Measurements from ENCODE around the gene GALNT2. TPM values are rescaled to one million over a fixed set of nuclear protein-coding genes. Genes with fewer than 3 reads are reported as not detected.
A peak's percentile ranks its signal among the peaks of the same experiment; 100 is the strongest.

Gene GALNT2
- polyA plus RNA-seq, 2 of the 4 experiments (the other 2 are of a cell fraction), result 66.9 to 114 TPM

DNA sequence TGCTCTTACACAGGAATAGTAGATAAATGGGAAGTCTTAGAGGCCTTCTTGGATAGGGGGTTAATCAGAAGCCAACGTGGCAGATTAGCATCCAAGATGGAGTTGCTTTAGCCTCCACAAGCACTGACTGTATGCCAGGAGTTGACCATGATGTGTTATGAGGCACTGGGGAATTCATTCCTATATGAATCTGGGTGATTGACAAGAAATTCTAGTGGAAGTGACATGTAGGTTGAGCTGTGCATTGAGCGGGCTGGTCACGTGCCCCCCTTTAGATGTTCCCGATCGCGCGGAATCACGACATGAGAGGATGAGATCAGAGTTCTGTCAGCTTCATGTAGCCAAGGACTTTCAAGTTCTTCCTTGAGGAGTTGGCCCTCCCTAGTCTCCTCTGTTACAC lies 31.7 kb downstream of the GALNT2 start:
- H3K9me3 ChIP-seq, result no peaks in the 10 kb centered on the region
- TF ChIP-seq, protein P1, sequence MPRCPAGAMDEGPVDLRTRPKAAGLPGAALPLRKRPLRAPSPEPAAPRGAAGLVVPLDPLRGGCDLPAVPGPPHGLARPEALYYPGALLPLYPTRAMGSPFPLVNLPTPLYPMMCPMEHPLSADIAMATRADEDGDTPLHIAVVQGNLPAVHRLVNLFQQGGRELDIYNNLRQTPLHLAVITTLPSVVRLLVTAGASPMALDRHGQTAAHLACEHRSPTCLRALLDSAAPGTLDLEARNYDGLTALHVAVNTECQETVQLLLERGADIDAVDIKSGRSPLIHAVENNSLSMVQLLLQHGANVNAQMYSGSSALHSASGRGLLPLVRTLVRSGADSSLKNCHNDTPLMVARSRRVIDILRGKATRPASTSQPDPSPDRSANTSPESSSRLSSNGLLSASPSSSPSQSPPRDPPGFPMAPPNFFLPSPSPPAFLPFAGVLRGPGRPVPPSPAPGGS (IDR thresholded peaks at IDR 0.05), result no peak
- TF ChIP-seq TFCP2L1 (CRISPR knock-in tag; IDR thresholded peaks at IDR 0.05) (no peak), NFE2L2 (conservative IDR thresholded peaks at IDR 0.05; ENCODE audit: low read length) (no peak), HOXA7 (CRISPR knock-in tag; IDR thresholded peaks at IDR 0.05) (no peak)
- TF ChIP-seq, protein P2, sequence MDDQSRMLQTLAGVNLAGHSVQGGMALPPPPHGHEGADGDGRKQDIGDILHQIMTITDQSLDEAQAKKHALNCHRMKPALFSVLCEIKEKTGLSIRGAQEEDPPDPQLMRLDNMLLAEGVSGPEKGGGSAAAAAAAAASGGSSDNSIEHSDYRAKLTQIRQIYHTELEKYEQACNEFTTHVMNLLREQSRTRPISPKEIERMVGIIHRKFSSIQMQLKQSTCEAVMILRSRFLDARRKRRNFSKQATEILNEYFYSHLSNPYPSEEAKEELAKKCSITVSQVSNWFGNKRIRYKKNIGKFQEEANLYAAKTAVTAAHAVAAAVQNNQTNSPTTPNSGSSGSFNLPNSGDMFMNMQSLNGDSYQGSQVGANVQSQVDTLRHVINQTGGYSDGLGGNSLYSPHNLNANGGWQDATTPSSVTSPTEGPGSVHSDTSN (IDR thresholded peaks at IDR 0.05), result no peak
- no peak overlapping the region for H3K4me3 ChIP-seq
- H3K27ac ChIP-seq, result no peak overlapping the region
- ATAC-seq (no peak), FAIRE-seq (no peak), DNase-seq (ENCODE audit: low read depth in 1 of 2, low spot score in 1 of 2) (no peak)
- ChIA-PET POLR2A (no interaction called here), CTCF (interaction anchor here (0.5 kb wide), 1 partner anchor 13 kb away, joined by 3 read pairs; no protein-coding TSS in a partner anchor)
- peaks cover 32% of the 10 kb centered on the region for H3K4me1 ChIP-seq
- no peak overlapping the region for H3K4me2 ChIP-seq
- 89% methylated on average over 8 of the region's 8 CpGs for WGBS (ENCODE audit: missing lambda C conversion rate)

DNA sequence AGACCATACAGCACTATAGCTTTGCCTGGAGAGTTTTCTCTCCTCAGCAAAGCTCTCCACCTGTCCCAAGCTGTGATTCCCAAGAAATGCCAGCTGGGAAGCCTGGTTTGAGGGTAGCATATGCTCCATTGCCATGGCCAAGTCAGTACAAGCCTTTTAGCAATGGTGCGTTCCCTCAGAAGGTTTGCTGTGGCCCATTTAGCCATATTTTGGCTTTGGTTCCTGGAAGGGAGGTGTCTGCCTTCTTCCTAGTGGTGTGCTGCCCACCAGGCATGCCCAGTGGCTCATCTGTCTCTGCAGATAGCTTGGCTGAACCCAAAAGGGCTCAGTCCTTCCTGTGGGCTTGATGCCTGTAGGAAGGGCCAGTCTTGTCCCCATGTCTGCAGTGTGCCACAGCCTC lies 32.4 kb downstream of the GALNT2 start:
- TF ChIP-seq, protein P2 (IDR thresholded peaks at IDR 0.05), result no peak
- TF ChIP-seq SMC3 (IDR thresholded peaks at IDR 0.05) (no peak), RAD21 (conservative IDR thresholded peaks at IDR 0.05 in 1 of 2, IDR thresholded peaks at IDR 0.05 in 1 of 2) (no peak), POLR2AphosphoS2 (conservative IDR thresholded peaks at IDR 0.05; ENCODE audit: low read length) (no peak), MAFK (IDR thresholded peaks at IDR 0.05; ENCODE audit: partially characterized antibody) (no peak), RFX5 (IDR thresholded peaks at IDR 0.05) (no peak), MAZ (IDR thresholded peaks at IDR 0.05; ENCODE audit: borderline replicate concordance, low read depth, low read length) (no peak), RCOR1 (IDR thresholded peaks at IDR 0.05; ENCODE audit: low read depth, low read length) (no peak), CEBPB (IDR thresholded peaks at IDR 0.05) (no peak), HOXB5 (CRISPR knock-in tag; IDR thresholded peaks at IDR 0.05) (no peak), POLR2A (IDR thresholded peaks at IDR 0.05; ENCODE audit: low read length) (no peak), ESRRA (IDR thresholded peaks at IDR 0.05; ENCODE audit: borderline replicate concordance, low read length) (no peak)
- TF ChIP-seq, protein P3, sequence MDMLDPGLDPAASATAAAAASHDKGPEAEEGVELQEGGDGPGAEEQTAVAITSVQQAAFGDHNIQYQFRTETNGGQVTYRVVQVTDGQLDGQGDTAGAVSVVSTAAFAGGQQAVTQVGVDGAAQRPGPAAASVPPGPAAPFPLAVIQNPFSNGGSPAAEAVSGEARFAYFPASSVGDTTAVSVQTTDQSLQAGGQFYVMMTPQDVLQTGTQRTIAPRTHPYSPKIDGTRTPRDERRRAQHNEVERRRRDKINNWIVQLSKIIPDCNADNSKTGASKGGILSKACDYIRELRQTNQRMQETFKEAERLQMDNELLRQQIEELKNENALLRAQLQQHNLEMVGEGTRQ (IDR thresholded peaks at IDR 0.05), result no peak
- TF ChIP-seq, protein P4, sequence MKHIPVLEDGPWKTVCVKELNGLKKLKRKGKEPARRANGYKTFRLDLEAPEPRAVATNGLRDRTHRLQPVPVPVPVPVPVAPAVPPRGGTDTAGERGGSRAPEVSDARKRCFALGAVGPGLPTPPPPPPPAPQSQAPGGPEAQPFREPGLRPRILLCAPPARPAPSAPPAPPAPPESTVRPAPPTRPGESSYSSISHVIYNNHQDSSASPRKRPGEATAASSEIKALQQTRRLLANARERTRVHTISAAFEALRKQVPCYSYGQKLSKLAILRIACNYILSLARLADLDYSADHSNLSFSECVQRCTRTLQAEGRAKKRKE (CRISPR knock-in tag; IDR thresholded peaks at IDR 0.05; ENCODE audit: low read depth), result no peak
- TF ChIP-seq, protein P5, sequence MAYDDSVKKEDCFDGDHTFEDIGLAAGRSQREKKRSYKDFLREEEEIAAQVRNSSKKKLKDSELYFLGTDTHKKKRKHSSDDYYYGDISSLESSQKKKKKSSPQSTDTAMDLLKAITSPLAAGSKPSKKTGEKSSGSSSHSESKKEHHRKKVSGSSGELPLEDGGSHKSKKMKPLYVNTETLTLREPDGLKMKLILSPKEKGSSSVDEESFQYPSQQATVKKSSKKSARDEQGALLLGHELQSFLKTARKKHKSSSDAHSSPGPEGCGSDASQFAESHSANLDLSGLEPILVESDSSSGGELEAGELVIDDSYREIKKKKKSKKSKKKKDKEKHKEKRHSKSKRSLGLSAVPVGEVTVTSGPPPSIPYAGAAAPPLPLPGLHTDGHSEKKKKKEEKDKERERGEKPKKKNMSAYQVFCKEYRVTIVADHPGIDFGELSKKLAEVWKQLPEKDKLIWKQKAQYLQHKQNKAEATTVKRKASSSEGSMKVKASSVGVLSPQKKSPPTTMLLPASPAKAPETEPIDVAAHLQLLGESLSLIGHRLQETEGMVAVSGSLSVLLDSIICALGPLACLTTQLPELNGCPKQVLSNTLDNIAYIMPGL (CRISPR knock-in tag; IDR thresholded peaks at IDR 0.05; ENCODE audit: borderline replicate concordance), result no peak
- TF ChIP-seq, protein P6, sequence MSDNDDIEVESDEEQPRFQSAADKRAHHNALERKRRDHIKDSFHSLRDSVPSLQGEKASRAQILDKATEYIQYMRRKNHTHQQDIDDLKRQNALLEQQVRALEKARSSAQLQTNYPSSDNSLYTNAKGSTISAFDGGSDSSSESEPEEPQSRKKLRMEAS (IDR thresholded peaks at IDR 0.05), result no peak
- TF ChIP-seq, protein P7, sequence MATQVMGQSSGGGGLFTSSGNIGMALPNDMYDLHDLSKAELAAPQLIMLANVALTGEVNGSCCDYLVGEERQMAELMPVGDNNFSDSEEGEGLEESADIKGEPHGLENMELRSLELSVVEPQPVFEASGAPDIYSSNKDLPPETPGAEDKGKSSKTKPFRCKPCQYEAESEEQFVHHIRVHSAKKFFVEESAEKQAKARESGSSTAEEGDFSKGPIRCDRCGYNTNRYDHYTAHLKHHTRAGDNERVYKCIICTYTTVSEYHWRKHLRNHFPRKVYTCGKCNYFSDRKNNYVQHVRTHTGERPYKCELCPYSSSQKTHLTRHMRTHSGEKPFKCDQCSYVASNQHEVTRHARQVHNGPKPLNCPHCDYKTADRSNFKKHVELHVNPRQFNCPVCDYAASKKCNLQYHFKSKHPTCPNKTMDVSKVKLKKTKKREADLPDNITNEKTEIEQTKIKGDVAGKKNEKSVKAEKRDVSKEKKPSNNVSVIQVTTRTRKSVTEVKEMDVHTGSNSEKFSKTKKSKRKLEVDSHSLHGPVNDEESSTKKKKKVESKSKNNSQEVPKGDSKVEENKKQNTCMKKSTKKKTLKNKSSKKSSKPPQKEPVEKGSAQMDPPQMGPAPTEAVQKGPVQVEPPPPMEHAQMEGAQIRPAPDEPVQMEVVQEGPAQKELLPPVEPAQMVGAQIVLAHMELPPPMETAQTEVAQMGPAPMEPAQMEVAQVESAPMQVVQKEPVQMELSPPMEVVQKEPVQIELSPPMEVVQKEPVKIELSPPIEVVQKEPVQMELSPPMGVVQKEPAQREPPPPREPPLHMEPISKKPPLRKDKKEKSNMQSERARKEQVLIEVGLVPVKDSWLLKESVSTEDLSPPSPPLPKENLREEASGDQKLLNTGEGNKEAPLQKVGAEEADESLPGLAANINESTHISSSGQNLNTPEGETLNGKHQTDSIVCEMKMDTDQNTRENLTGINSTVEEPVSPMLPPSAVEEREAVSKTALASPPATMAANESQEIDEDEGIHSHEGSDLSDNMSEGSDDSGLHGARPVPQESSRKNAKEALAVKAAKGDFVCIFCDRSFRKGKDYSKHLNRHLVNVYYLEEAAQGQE (IDR thresholded peaks at IDR 0.05), result no peak
- Histone ChIP-seq H3K9me3 (no peaks in the 10 kb centered on the region), H3K4me2 (no peak overlapping the region), H3K27ac (peak overlapping the region in 1 of 2 experiments; percentile 55; a peak in 3 of 6 replicates), H3K4me3 (no peak overlapping the region), H3K4me1 (peaks cover 40% of the 10 kb centered on the region)
- DNase-seq (ENCODE audit: low read depth in 1 of 2, low spot score in 1 of 2), result no peak
- no peak for FAIRE-seq
- POLR2A ChIA-PET, result no interaction called here
- 100% methylated on average over 1 of the region's 1 CpG for WGBS (ENCODE audit: missing lambda C conversion rate)
- ATAC-seq, result no peak
- CTCF ChIA-PET, result interaction anchor here (0.9 kb wide), 2 partner anchors 9 to 12 kb away, joined by 3 read pairs; no protein-coding TSS in a partner anchor

Measured in A549 (cell line).